Measurements from ENCODE around the gene KSR2. TPM values are rescaled to one million over a fixed set of nuclear protein-coding genes. Genes with fewer than 3 reads are reported as not detected.

KSR2 gene
- total RNA-seq, 2 donors from 2014 or later: 0.02 to 0.04 TPM

GRCh38 chr12:117590386-117590785, 378.4 kb downstream of the KSR2 start:
- ATAC-seq (no peak), DNase-seq (ENCODE audit: low spot score in 2 of 2) (no peak)
- peaks cover 0 to 3% of the 10 kb centered on the region in 2 donors for H3K9me3 Mint-ChIP-seq
- no peak overlapping the region for H3K27ac Mint-ChIP-seq
- H3K36me3 Mint-ChIP-seq: peaks cover 0 to 13% of the 10 kb centered on the region in 2 donors

GRCh38 chr12:117589021-117589420, 379.8 kb downstream of the KSR2 start:
- ATAC-seq (no peak), DNase-seq (ENCODE audit: low spot score in 2 of 2) (no peak)
- H3K27ac Mint-ChIP-seq: no peak overlapping the region
- H3K36me3 Mint-ChIP-seq: peaks cover 0 to 13% of the 10 kb centered on the region in 2 donors
- peaks cover 0 to 3% of the 10 kb centered on the region in 2 donors for H3K9me3 Mint-ChIP-seq

- no peak overlapping the region for H3K27ac Mint-ChIP-seq
- ATAC-seq: peak in 1 of 2 donors; percentile 28
- peaks cover 0 to 3% of the 10 kb centered on the region in 2 donors for H3K9me3 Mint-ChIP-seq
- peak in 1 of 2 donors; percentile 49 for DNase-seq (ENCODE audit: low spot score in 2 of 2)
- peaks cover 0 to 13% of the 10 kb centered on the region in 2 donors for H3K36me3 Mint-ChIP-seq
These were observed 381.0 kb downstream of the KSR2 start for GRCh38 chr12:117587631-117588287.

- ATAC-seq (no peak), DNase-seq (ENCODE audit: low spot score in 2 of 2) (no peak)
- H3K27ac Mint-ChIP-seq: no peak overlapping the region
- H3K36me3 Mint-ChIP-seq: no peaks in the 10 kb centered on the region
- H3K9me3 Mint-ChIP-seq: no peaks in the 10 kb centered on the region
These were observed 385.0 kb downstream of the KSR2 start for GRCh38 chr12:117583677-117584225.

- Mint-ChIP-seq H3K27ac (no peak overlapping the region), H3K9me3 (no peaks in the 10 kb centered on the region), H3K36me3 (no peaks in the 10 kb centered on the region)
- DNase-seq (ENCODE audit: low spot score in 2 of 2): no peak
- no peak for ATAC-seq
These were observed 385.7 kb downstream of the KSR2 start for GRCh38 chr12:117583092-117583491.

- H3K9me3 Mint-ChIP-seq: no peaks in the 10 kb centered on the region
- H3K27ac Mint-ChIP-seq: no peak overlapping the region
- ATAC-seq (no peak), DNase-seq (ENCODE audit: low spot score in 2 of 2) (no peak)
- no peaks in the 10 kb centered on the region for H3K36me3 Mint-ChIP-seq
These were observed 386.5 kb downstream of the KSR2 start for GRCh38 chr12:117582135-117582784.

GRCh38 chr12:117580718-117581062, 388.1 kb downstream of the KSR2 start:
- Mint-ChIP-seq H3K9me3 (no peaks in the 10 kb centered on the region), H3K36me3 (no peaks in the 10 kb centered on the region), H3K27ac (no peak overlapping the region)
- peak in 1 of 2 donors; percentile 46 for ATAC-seq
- no peak for DNase-seq (ENCODE audit: low spot score in 2 of 2)

GRCh38 chr12:117580015-117580717, 388.6 kb downstream of the KSR2 start:
- no peak overlapping the region for H3K27ac Mint-ChIP-seq
- no peaks in the 10 kb centered on the region for H3K9me3 Mint-ChIP-seq
- ATAC-seq (no peak), DNase-seq (ENCODE audit: low spot score in 2 of 2) (no peak)
- H3K36me3 Mint-ChIP-seq: no peaks in the 10 kb centered on the region

DNA sequence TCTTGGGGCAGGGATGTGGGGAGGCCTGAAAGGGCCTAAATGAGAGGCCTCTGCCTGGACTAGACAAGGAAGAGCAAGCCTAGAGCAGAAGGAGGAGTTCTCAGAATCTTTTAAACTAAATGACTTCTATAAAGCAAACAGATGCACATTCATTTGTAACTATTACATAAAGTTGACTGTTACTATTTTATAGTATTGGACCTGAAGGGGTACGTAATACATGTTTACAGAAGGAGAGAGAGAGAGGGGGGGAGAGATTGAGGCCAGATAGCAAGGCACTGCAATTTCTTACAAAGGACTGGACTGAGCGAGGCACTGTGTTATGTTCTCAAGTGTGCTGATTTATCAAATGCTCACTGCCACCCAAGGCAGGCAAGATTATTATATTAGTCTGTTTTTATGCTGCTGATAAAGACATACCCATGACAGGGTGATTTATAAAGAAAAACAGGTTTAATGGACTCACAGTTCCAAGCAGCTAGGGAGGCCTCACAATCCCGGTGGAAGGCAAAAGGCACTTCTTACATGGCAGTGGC, 391.6 kb downstream of the KSR2 start:
- H3K36me3 Mint-ChIP-seq: no peaks in the 10 kb centered on the region
- ATAC-seq (no peak), DNase-seq (ENCODE audit: low spot score in 2 of 2) (no peak)
- no peaks in the 10 kb centered on the region for H3K9me3 Mint-ChIP-seq
- no peak overlapping the region for H3K27ac Mint-ChIP-seq

DNA sequence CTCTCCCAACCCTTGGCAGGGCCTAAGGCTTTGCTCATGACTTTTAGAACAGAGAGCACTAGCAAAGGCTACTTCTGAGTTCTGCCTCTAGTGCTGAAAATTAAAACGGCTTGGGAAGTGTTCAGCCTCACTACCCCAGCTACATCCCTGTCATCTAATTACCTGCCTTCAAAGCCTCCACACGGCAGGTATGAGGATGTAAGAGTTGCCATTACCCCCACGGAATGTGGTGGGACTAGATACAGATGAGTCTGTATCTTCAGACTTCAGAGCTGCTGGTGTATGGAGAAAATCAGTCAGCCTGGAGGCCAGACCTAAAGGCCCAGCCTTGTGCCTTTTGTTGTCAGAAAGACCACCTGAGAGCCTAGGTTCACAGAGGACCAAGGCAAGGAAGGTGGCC, 392.7 kb downstream of the KSR2 start:
- ATAC-seq: no peak
- no peak for DNase-seq (ENCODE audit: low spot score in 2 of 2)
- H3K27ac Mint-ChIP-seq: no peak overlapping the region
- H3K36me3 Mint-ChIP-seq: no peaks in the 10 kb centered on the region
- H3K9me3 Mint-ChIP-seq: no peaks in the 10 kb centered on the region

- H3K9me3 Mint-ChIP-seq: no peaks in the 10 kb centered on the region
- no peaks in the 10 kb centered on the region for H3K36me3 Mint-ChIP-seq
- DNase-seq (ENCODE audit: low spot score in 2 of 2) (no peak), ATAC-seq (no peak)
- no peak overlapping the region for H3K27ac Mint-ChIP-seq
These were observed 394.1 kb downstream of the KSR2 start for GRCh38 chr12:117574655-117575054.

GRCh38 chr12:117572755-117573154, 396.0 kb downstream of the KSR2 start:
- no peaks in the 10 kb centered on the region for H3K9me3 Mint-ChIP-seq
- no peaks in the 10 kb centered on the region for H3K36me3 Mint-ChIP-seq
- H3K27ac Mint-ChIP-seq: no peak overlapping the region
- DNase-seq (ENCODE audit: low spot score in 2 of 2) (no peak), ATAC-seq (no peak)

- H3K27ac Mint-ChIP-seq: no peak overlapping the region
- peaks cover 0 to 2% of the 10 kb centered on the region in 2 donors for H3K9me3 Mint-ChIP-seq
- no peaks in the 10 kb centered on the region for H3K36me3 Mint-ChIP-seq
- no peak for DNase-seq (ENCODE audit: low spot score in 2 of 2)
- ATAC-seq: no peak
These were observed 397.5 kb downstream of the KSR2 start for GRCh38 chr12:117571321-117571720.

- no peak for ATAC-seq
- DNase-seq (ENCODE audit: low spot score in 2 of 2): no peak
- Mint-ChIP-seq H3K9me3 (peaks cover 0 to 3% of the 10 kb centered on the region in 2 donors), H3K36me3 (no peaks in the 10 kb centered on the region), H3K27ac (no peak overlapping the region)
These were observed 398.2 kb downstream of the KSR2 start for GRCh38 chr12:117570608-117571007.

DNA sequence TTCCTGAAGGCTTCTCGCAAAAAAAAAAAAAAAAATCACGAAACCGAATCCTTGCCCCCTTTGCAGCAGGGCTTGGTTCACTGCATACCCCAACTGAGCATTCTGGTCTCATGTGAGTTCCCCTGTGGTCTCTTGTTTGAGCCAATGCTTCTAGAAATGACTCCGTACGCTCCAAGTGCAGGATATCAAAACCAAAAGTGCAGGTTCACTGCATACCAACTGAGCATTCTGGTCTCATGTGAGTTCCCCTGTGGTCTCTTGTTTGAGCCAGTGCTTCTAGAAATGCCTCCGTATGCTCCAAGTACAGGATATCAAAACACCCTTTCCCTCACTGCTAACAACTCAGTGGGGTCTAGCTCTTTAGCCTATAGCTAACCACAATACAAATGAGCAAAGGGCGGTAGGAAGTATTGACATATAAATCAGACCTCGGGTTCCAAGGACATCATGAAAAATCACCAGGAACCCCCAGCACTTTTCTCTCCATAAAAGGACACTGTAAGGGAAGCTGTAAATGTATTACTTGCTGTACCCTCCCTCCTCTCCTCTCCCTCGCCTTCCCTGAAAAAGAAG, 401.1 kb downstream of the KSR2 start:
- peaks cover 0 to 3% of the 10 kb centered on the region in 2 donors for H3K9me3 Mint-ChIP-seq
- DNase-seq (ENCODE audit: low spot score in 2 of 2) (no peak), ATAC-seq (no peak)
- no peaks in the 10 kb centered on the region for H3K36me3 Mint-ChIP-seq
- no peak overlapping the region for H3K27ac Mint-ChIP-seq

DNA sequence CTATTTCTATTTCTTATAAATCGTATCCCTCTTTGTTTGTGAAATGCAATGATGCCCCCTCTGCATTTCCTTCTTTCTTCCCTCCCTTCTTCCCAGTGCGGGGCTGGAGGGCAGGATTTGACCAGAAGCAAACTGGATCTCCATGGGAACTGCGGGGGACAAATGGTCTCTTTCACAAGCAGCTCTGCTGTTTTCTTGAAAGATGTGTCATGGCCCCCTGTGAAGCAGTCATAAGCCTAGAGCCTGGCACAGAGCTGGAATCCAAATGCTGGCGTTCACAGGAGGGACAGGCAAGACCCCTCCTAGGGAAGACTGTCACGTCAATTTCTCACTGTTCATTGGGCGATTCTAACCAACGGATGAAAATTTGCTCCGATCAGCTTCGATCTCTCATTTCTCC, 403.9 kb downstream of the KSR2 start:
- ATAC-seq (no peak), DNase-seq (ENCODE audit: low spot score in 2 of 2) (no peak)
- Mint-ChIP-seq H3K27ac (no peak overlapping the region), H3K36me3 (no peaks in the 10 kb centered on the region), H3K9me3 (peaks cover 0 to 6% of the 10 kb centered on the region in 2 donors)

GRCh38 chr12:117563706-117564105, 405.1 kb downstream of the KSR2 start:
- no peak for DNase-seq (ENCODE audit: low spot score in 2 of 2)
- peaks cover 0 to 8% of the 10 kb centered on the region in 2 donors for H3K9me3 Mint-ChIP-seq

More at GRCh38 chr12:117563706-117564105, 405.1 kb downstream of the KSR2 start:
- ATAC-seq: no peak
- H3K27ac Mint-ChIP-seq: no peak overlapping the region
- H3K36me3 Mint-ChIP-seq: no peaks in the 10 kb centered on the region
